Ovary (tissue), 9 donors: ENCODE results near the gene SETX. TPM values are rescaled to one million over a fixed set of nuclear protein-coding genes. Genes with fewer than 3 reads are reported as not detected.

Experiments used
- DNase-seq, 5 donors: peaks; one replicate each; pipeline ENCODE4 v3.0.0-alpha.2; 2019 to 2020
- H3K27ac ChIP-seq, 2 donors: fragments of 200-600 bp; one replicate each; pipeline versions ENCODE4 v1.5.1 to v1.8.0; 2019 to 2022
- H3K27me3 ChIP-seq: fragments of 200-600 bp; one replicate; pipeline ENCODE4 v1.8.0; 2022
- H3K36me3 ChIP-seq: fragments of 200-600 bp; sonication (generic); one replicate; pipeline ENCODE4 v1.5.1; 2019
- H3K4me1 ChIP-seq: one replicate; pipeline ENCODE4 v1.8.1; 2013; ENCODE audit warnings: mild to moderate bottlenecking, moderate library complexity; ENCODE audit not compliant: insufficient read depth
- H3K4me3 ChIP-seq: fragments of 200-600 bp; sonication (generic); one replicate; pipeline ENCODE4 v1.5.1; 2017
- H3K9me3 ChIP-seq, 2 donors: fragments of 200-600 bp in 1 of 2; sonication (generic) in 1 of 2; one replicate each; pipeline versions ENCODE4 v1.5.1 to v1.8.1; 2013 to 2019; ENCODE audit warnings: mild to moderate bottlenecking in 1 of 2, moderate library complexity in 1 of 2
- EP300 ChIP-seq: sonication (generic); formaldehyde crosslinking; IDR thresholded peaks from one replicate; pipeline ENCODE4 v1.6.1; 2017; ENCODE audit warnings: antibody characterized with exemption
- POLR2A ChIP-seq: fragments of 450-650 bp; IDR thresholded peaks from one replicate; pipeline ENCODE4 v1.6.1; 2017; ENCODE audit warnings: antibody characterized with exemption, mild to moderate bottlenecking, moderate library complexity
- WGBS, 3 donors: extraction: QIAGEN DNeasy Blood & Tissue Kit in 1 of 3; methylation state at CpG; one replicate each; pipeline versions ENCODE4 v1.1.5 to v1.1.7; 2013 to 2017; 5-methylcytosine and 5-hydroxymethylcytosine counted together
- intact Hi-C, 4 donors: fragments of 100-400 bp; cut with DNase I; formaldehyde crosslinking; loops; one replicate each; pipeline versions ENCODE4 v1.11.0 to v1.15.1; 2022 to 2023
- polyA plus RNA-seq, 2 donors: library from polyadenylated mRNA; stranded (reverse); fragments of 200-250 nt in 1 of 2; fragments of 350-450 nt in 1 of 2; fragmentation: Illumina TruSeq in 1 of 2; extraction: RNeasy Lipid Tissue Mini Kit (QIAGEN cat#74804) in 1 of 2; gene quantifications; one replicate each; pipeline ENCODE4 v1.2.3, GENCODE V29; 2013 to 2014
- total RNA-seq, 7 donors: library from RNA; depleted of rRNA in 2 of 7; stranded (reverse); fragments of >200 nt in 2 of 7; fragmentation: NEBNext Ultra II Directional in 3 of 7; extraction: Animal tissue kit (Norgen Biotek cat#: 25700) in 3 of 7; gene quantifications; one replicate each; pipeline versions ENCODE4 v1.1.0 to v1.2.4, GENCODE V29; 2016 to 2023
- TF ChIP-seq, protein P1 (sequence below), 3 donors: fragments of 450-650 bp in 2 of 3; fragments of 200-600 bp in 1 of 3; IDR thresholded peaks; one replicate each; pipeline versions ENCODE4 v1.5.1 to v1.8.0; 2016 to 2022; ENCODE audit warnings: antibody characterized with exemption in 3 of 3, mild to moderate bottlenecking in 1 of 3
- donor health status: DM: no; HTN: no; CAD: no; lungs with moderate emphysema.
- donor health status: DM: no; HTN: no; CAD: no.
- donor health status: Bipolar disorder and iron deficiency.
- donor health status: DM: yes; HTN: yes; CAD: no.
- donor health status: DM: no; HTN: no; CAD: no.
- donor health status: DM: yes; HTN: yes; CAD: no.

The SETX gene
- total and polyA plus RNA-seq, 9 donors: 19.9 to 51.9 (median 40.8) TPM

DNA sequence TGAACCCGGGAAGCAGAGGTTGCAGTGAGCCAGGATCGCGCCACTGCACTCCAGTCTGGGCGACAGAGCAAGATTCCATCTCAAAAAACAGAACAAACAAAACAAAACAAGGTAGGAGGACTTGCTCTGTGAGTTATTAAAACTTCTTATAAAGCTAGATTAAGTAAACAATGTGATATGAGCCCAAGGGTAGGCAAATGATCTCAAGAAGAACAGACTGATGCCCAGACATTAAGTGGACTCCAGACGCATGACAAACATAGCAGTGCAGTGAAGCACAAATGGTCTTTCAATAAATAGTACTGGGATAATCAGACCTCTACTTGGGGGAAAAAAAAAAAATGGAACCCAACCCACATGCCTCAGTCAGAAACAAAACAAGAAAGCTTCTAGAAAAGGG, 45.7 kb downstream of the SETX start:
- 96 to 99% (median 98%) methylated on average over 5 of the region's 5 CpGs for WGBS, 3 donors

DNA sequence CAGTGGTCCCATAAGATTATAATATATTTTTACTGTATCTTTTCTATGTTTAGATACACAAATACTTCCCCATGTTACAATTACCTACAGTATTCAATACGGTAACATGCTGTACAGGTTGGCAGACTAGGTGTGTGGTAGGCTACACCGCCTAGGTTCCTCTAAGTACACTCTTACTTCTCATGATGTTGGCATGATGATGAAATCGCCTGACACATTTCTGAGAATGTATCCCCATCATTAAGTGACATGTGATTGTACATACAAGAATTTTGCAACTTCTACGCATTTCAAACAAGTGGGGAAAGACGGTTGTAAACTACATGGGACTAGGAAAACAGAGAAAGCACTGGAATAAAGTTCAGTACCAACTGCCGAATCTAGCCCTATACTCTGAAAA, 53.3 kb downstream of the SETX start:
- Histone ChIP-seq H3K27me3 (no peaks in the 10 kb centered on the region), H3K36me3 (no peaks in the 10 kb centered on the region), H3K4me1 (peaks cover 2% of the 10 kb centered on the region), H3K27ac (no peak overlapping the region), H3K9me3 (no peaks in the 10 kb centered on the region), H3K4me3 (no peak overlapping the region)
- TF ChIP-seq, protein P1, sequence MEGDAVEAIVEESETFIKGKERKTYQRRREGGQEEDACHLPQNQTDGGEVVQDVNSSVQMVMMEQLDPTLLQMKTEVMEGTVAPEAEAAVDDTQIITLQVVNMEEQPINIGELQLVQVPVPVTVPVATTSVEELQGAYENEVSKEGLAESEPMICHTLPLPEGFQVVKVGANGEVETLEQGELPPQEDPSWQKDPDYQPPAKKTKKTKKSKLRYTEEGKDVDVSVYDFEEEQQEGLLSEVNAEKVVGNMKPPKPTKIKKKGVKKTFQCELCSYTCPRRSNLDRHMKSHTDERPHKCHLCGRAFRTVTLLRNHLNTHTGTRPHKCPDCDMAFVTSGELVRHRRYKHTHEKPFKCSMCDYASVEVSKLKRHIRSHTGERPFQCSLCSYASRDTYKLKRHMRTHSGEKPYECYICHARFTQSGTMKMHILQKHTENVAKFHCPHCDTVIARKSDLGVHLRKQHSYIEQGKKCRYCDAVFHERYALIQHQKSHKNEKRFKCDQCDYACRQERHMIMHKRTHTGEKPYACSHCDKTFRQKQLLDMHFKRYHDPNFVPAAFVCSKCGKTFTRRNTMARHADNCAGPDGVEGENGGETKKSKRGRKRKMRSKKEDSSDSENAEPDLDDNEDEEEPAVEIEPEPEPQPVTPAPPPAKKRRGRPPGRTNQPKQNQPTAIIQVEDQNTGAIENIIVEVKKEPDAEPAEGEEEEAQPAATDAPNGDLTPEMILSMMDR (IDR thresholded peaks at IDR 0.05): no peak
- TF ChIP-seq EP300 (no peak), POLR2A (no peak)
- WGBS, 3 donors: 97% methylated on average over 6 of the region's 6 CpGs
- intact Hi-C loops: no loop called here
- no peak for DNase-seq

More for the DNA sequence above, 45.7 kb downstream of the SETX start:
- Histone ChIP-seq H3K4me1 (no peaks in the 10 kb centered on the region), H3K9me3 (peaks cover 0 to 3% of the 10 kb centered on the region in 2 donors), H3K4me3 (no peak overlapping the region), H3K27ac (no peak overlapping the region), H3K27me3 (no peaks in the 10 kb centered on the region), H3K36me3 (no peaks in the 10 kb centered on the region)
- TF ChIP-seq POLR2A: no peak
- TF ChIP-seq, protein P1 (IDR thresholded peaks at IDR 0.05): no peak
- no peak for TF ChIP-seq EP300
- intact Hi-C loops: no loop called here
- no peak for DNase-seq

DNA sequence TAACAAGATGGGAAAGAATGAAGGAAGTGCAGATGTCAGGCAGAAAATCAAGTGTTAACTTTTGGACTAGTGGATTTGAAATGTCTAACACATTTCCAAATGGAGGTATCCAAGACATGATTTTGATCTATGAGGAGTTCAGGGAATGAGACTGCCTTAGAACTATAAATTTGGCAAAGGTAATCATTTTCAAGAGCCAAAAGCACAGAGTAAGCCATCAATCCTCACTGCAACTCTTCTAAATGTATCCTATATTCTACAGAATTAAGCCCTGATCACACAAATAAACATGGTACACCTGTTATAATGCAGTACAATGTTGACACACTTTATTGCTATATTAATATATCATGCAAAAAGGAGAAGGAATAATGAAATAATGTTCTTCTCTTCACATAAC, 55.6 kb downstream of the SETX start:
- TF ChIP-seq EP300: no peak
- TF ChIP-seq, protein P1 (IDR thresholded peaks at IDR 0.05): no peak
- no peak for TF ChIP-seq POLR2A
- H3K27me3 ChIP-seq: no peaks in the 10 kb centered on the region
- intact Hi-C loops: no loop called here
- no peaks in the 10 kb centered on the region for H3K9me3 ChIP-seq
- no peaks in the 10 kb centered on the region for H3K36me3 ChIP-seq
- peaks cover 2% of the 10 kb centered on the region for H3K4me1 ChIP-seq
- H3K27ac ChIP-seq: no peak overlapping the region
- no peak overlapping the region for H3K4me3 ChIP-seq
- DNase-seq: no peak

DNA sequence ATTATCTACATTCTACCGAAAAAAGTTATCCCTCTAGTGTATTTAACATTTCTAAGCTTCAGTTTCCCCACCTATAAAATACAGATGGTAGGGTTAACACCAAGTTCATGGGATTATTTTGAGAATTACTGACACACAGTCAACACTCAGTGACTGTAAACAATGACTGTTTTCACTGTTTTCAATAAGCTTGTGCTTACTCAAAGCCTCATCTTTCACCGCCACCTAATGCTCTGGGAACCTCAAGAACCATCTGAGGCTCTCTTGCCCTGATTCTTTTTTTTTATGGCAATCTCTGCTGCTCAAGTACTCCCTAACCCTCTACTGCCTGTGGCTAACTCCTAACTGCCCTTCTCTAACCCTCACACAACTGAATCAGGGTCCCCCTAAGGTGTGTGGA, 59.6 kb downstream of the SETX start:
- H3K4me3 ChIP-seq: no peak overlapping the region
- DNase-seq: no peak
- intact Hi-C loops: no loop called here
- TF ChIP-seq, protein P1 (IDR thresholded peaks at IDR 0.05): no peak
- TF ChIP-seq EP300 (no peak), POLR2A (no peak)
- no peaks in the 10 kb centered on the region for H3K27me3 ChIP-seq
- WGBS, 3 donors: 65 to 91% (median 70%) methylated on average over 2 of the region's 2 CpGs
- no peak overlapping the region for H3K27ac ChIP-seq
- H3K9me3 ChIP-seq: no peaks in the 10 kb centered on the region
- no peaks in the 10 kb centered on the region for H3K36me3 ChIP-seq
- H3K4me1 ChIP-seq: no peaks in the 10 kb centered on the region
